H7 (cell line): ENCODE results near the gene SNTB2. TPM values are rescaled to one million over a fixed set of nuclear protein-coding genes. Genes with fewer than 3 reads are reported as not detected.

ENCODE experiments used
- total RNA-seq: library from RNA; depleted of rRNA; stranded (reverse); fragments of >200 nt; shearing (Covaris generic); gene quantifications from 2 replicates; pipeline ENCODE4 v1.2.3, GENCODE V29; 2014; rRNA removed

The SNTB2 gene
- total RNA-seq, 1 experiment from 2014 or later = 7.9 TPM

Other genes starting within 250 kb of the SNTB2 start
- 6.0 and 16.3 TPM in 2 replicates for gene HAS3, start 81.5 kb upstream of the SNTB2 start, total RNA-seq
- 98.1 and 113 TPM in 2 replicates for gene CHTF8, start 54.6 kb upstream of the SNTB2 start, total RNA-seq
- gene UTP4, start 54.5 kb upstream of the SNTB2 start, total RNA-seq = 20.0 and 27.7 TPM in 2 replicates
- gene VPS4A, start 124.2 kb downstream of the SNTB2 start, total RNA-seq = 28.2 and 33.2 TPM in 2 replicates
- 23.9 and 25.3 TPM in 2 replicates for gene PDF, start 143.4 kb downstream of the SNTB2 start, total RNA-seq
- gene COG8, start 152.4 kb downstream of the SNTB2 start, total RNA-seq = 63.1 and 71.0 TPM in 2 replicates
- 30.7 and 31.0 TPM in 2 replicates for gene NIP7, start 152.6 kb downstream of the SNTB2 start, total RNA-seq
- gene TMED6, start 164.6 kb downstream of the SNTB2 start, total RNA-seq = 0.52 TPM in 1 of 2 replicates, not detected in the other
- 15.6 and 16.2 TPM in 2 replicates for gene TERF2, start 198.8 kb downstream of the SNTB2 start, total RNA-seq
- gene CYB5B, start 237.5 kb downstream of the SNTB2 start, total RNA-seq = 78.4 and 103 TPM in 2 replicates